Testis (tissue), 2 donors: ENCODE measurements around the gene PPP1R1A.

Experiments
- POLR2A ChIP-seq: fragments of 450-650 bp; IDR thresholded peaks from one replicate; pipeline ENCODE4 v1.6.1; 2017; ENCODE audit warnings: antibody characterized with exemption, mild to moderate bottlenecking, moderate library complexity
- TF ChIP-seq, protein P1 (sequence below), 3 experiments: fragments of 450-650 bp in 2 of 3; fragments of 200-600 bp in 1 of 3; sonication (generic) in 1 of 3; IDR thresholded peaks; one replicate each; pipeline ENCODE4 v1.5.1; 2016 to 2019; ENCODE audit warnings: antibody characterized with exemption in 3 of 3, mild to moderate bottlenecking in 2 of 3, moderate library complexity in 1 of 3

DNA sequence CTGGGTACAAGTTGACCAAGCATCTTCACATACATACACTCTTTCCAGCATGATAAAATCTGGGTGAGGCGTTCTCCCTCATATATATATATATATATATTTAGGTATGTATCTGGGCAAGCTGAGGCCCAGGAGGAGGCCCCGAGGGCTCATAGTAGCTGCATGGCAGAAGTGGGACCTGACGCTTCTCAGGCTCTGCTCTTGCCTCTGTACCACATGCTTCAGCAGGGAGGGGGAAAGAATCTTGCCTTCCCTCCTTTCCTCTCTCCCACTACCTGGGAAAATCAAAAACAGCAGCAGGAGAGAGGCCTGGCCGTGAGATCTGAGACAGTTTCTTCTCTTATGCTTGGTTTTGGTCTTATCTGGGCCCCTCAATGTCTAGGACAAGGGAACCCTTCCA lies 9.2 kb downstream of the PPP1R1A start:
- TF ChIP-seq, protein P1, sequence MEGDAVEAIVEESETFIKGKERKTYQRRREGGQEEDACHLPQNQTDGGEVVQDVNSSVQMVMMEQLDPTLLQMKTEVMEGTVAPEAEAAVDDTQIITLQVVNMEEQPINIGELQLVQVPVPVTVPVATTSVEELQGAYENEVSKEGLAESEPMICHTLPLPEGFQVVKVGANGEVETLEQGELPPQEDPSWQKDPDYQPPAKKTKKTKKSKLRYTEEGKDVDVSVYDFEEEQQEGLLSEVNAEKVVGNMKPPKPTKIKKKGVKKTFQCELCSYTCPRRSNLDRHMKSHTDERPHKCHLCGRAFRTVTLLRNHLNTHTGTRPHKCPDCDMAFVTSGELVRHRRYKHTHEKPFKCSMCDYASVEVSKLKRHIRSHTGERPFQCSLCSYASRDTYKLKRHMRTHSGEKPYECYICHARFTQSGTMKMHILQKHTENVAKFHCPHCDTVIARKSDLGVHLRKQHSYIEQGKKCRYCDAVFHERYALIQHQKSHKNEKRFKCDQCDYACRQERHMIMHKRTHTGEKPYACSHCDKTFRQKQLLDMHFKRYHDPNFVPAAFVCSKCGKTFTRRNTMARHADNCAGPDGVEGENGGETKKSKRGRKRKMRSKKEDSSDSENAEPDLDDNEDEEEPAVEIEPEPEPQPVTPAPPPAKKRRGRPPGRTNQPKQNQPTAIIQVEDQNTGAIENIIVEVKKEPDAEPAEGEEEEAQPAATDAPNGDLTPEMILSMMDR (IDR thresholded peaks at IDR 0.05): no peak
- no peak for TF ChIP-seq POLR2A
